Measurements from ENCODE around the gene GADD45GIP1. TPM values are rescaled to one million over a fixed set of nuclear protein-coding genes. Genes with fewer than 3 reads are reported as not detected.

GADD45GIP1 gene
- total and polyA plus RNA-seq, 10 of the 15 experiments (the other 5 are each of a cell fraction or from before 2014, with no cell fraction given): 5.1 to 136 (median 30.1) TPM

GRCh38 chr19:12938779-12939601, 18.0 kb downstream of the GADD45GIP1 start (continued):
- TF ChIP-seq NKRF (conservative IDR thresholded peaks at IDR 0.05): 0 out of 2 replicates have a peak, but pooled peaks have one; percentile 6
- no peak; the same call in 1 of the 2 replicates for TF ChIP-seq LARP7 (IDR thresholded peaks at IDR 0.05)
- TF ChIP-seq STAT3 (IDR thresholded peaks at IDR 0.05; ENCODE audit: low read depth, low read length): no peak
- TF ChIP-seq ZBED1 (IDR thresholded peaks at IDR 0.05; ENCODE audit: borderline replicate concordance): no peak
- TF ChIP-seq USF2 (IDR thresholded peaks at IDR 0.05; ENCODE audit: borderline replicate concordance, low read depth, low read length): no peak
- no peak for TF ChIP-seq BRCA1 (IDR thresholded peaks at IDR 0.05; ENCODE audit: low read depth, low read length)
- TF ChIP-seq RB1 (IDR thresholded peaks at IDR 0.05; ENCODE audit: borderline replicate concordance): 0 out of 2 replicates have a peak, but pooled peaks have one; percentile 64
- TF ChIP-seq SPI1 (IDR thresholded peaks at IDR 0.05; ENCODE audit: borderline replicate concordance, insufficient read depth, low read depth, low read length): no peak
- TF ChIP-seq ZNF207 (IDR thresholded peaks at IDR 0.05; ENCODE audit: borderline replicate concordance): peak; percentile 92; the same call in 1 of the 2 replicates
- no peak for TF ChIP-seq FOXK2 (IDR thresholded peaks at IDR 0.05)
- TF ChIP-seq IRF5 (IDR thresholded peaks at IDR 0.05; ENCODE audit: borderline replicate concordance): no peak
- TF ChIP-seq SREBF2 (IDR thresholded peaks at IDR 0.05; ENCODE audit: low read length): no peak
- TF ChIP-seq MXI1 (IDR thresholded peaks at IDR 0.05; ENCODE audit: low read depth, low read length): 0 out of 2 replicates have a peak, but pooled peaks have one; percentile 38
- TF ChIP-seq RUNX3 (IDR thresholded peaks at IDR 0.05; ENCODE audit: low read length): no peak
- no peak for TF ChIP-seq SREBF1 (IDR thresholded peaks at IDR 0.05; ENCODE audit: low read length)
- no peak for TF ChIP-seq GATAD2B (conservative IDR thresholded peaks at IDR 0.05; ENCODE audit: low read depth)
- no peak for TF ChIP-seq HDGF (IDR thresholded peaks at IDR 0.05)
- TF ChIP-seq SKIL (IDR thresholded peaks at IDR 0.05; ENCODE audit: low read depth, poor library complexity, severe bottlenecking): peak; percentile 42
- TF ChIP-seq ASH2L (IDR thresholded peaks at IDR 0.05; ENCODE audit: borderline replicate concordance, low read depth): no peak
- no peak for TF ChIP-seq RELA (IDR thresholded peaks at IDR 0.05; ENCODE audit: borderline replicate concordance, partially characterized antibody)
- TF ChIP-seq BACH1 (IDR thresholded peaks at IDR 0.05; ENCODE audit: borderline replicate concordance): no peak
- 0 out of 2 replicates have a peak, but pooled peaks have one; percentile 18 for TF ChIP-seq DPF2 (IDR thresholded peaks at IDR 0.05)
- no peak for TF ChIP-seq SRF (IDR thresholded peaks at IDR 0.05; ENCODE audit: low read depth in 2 of 2, low read length in 2 of 2)
